ENCODE results near the gene THSD4. TPM values are rescaled to one million over a fixed set of nuclear protein-coding genes. Genes with fewer than 3 reads are reported as not detected.
A peak's percentile ranks its signal among the peaks of the same experiment; 100 is the strongest.

Gene THSD4
- total and polyA plus RNA-seq, 2 of the 4 experiments (the other 2 are of a cell fraction) = 25.5 to 31.1 TPM

DNA sequence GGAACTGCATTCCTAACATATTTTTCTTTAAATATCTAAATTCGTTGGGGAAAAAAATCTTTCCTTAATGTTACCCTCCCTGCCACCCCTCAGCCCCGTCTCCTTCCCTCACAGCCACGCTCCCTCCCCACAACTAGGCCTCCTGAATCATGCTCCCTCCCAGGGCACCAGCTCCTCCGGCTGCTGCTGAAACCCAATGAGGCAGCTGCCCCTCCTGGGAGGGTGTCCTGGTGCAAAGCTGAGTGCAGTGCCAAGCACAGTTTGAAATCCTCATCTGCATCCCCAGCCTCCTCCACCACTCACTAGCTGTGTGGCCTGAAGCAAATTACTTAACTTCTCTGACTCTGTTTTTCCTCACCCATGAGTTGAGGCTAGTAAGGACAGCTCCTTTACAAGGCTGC lies 692.4 kb downstream of the THSD4 start:
- no peaks in the 10 kb centered on the region for H3K79me1 ChIP-seq (ENCODE audit: low read depth in 1 of 2, low read length in 2 of 2)
- H4K91ac ChIP-seq (ENCODE audit: insufficient read depth, low read depth, low read length) = 0 out of 2 replicates have a peak overlapping the region, but pooled peaks have one; percentile 2
- no TSS peak for BruUV-seq (replicated peaks)
- no peak overlapping the region for H3K4me2 ChIP-seq (ENCODE audit: low read depth, low read length)
- no peak overlapping the region for H3K56ac ChIP-seq (ENCODE audit: extremely low read depth, insufficient read depth, low read length)
- no peak overlapping the region for H3K18ac ChIP-seq (ENCODE audit: low read depth, low read length)
- H4K5ac ChIP-seq (ENCODE audit: low read depth, low read length) = no peak overlapping the region
- no peak overlapping the region for H3K4me3 ChIP-seq (ENCODE audit: insufficient read depth, low read depth, low read length)
- H4K20me1 ChIP-seq (ENCODE audit: insufficient read depth, low read length) = no peaks in the 10 kb centered on the region
- TF ChIP-seq POLR2A (IDR thresholded peaks at IDR 0.05; ENCODE audit: low read depth, low read length) (no peak), NFE2L2 (IDR thresholded peaks at IDR 0.05; ENCODE audit: low read depth, low read length) (no peak), RCOR1 (IDR thresholded peaks at IDR 0.05; ENCODE audit: insufficient replicate concordance, low read length) (no peak), SMC3 (IDR thresholded peaks at IDR 0.05; ENCODE audit: low read depth, low read length) (no peak), FOS (IDR thresholded peaks at IDR 0.05; ENCODE audit: low read depth, low read length) (no peak), MAZ (IDR thresholded peaks at IDR 0.05; ENCODE audit: borderline replicate concordance, low read depth, low read length) (no peak; the same call in 1 of the 2 replicates), BHLHE40 (IDR thresholded peaks at IDR 0.05; ENCODE audit: low read depth, low read length) (no peak), RAD21 (IDR thresholded peaks at IDR 0.05; ENCODE audit: low read length) (no peak), CTCF (conservative IDR thresholded peaks at IDR 0.05; ENCODE audit: low read depth, low read length) (no peak), MXI1 (IDR thresholded peaks at IDR 0.05; ENCODE audit: borderline replicate concordance, low read depth, low read length) (no peak), CEBPB (IDR thresholded peaks at IDR 0.05; ENCODE audit: low read depth, low read length) (no peak), RFX5 (IDR thresholded peaks at IDR 0.05; ENCODE audit: low read depth, low read length) (no peak)
- no peaks in the 10 kb centered on the region for H3K36me3 ChIP-seq (ENCODE audit: control insufficient read depth, insufficient read depth, low read length)
- CTCF ChIA-PET = interaction anchor here (1.6 kb wide), 1 partner anchor 55 kb away, joined by 5 read pairs; no protein-coding TSS in a partner anchor
- DNase-seq (peak; percentile 33), ATAC-seq (ENCODE audit: low read depth) (peak; percentile 54)
- no peak overlapping the region for H3K9ac ChIP-seq (ENCODE audit: low read depth, low read length)
- no peak overlapping the region for H3K27ac ChIP-seq (ENCODE audit: insufficient read depth, low read length)
- H2BK5ac ChIP-seq (ENCODE audit: low read depth, low read length, poor library complexity, severe bottlenecking) = no peak overlapping the region
- H2AFZ ChIP-seq (replicated peaks; ENCODE audit: low read length, poor library complexity) = peak overlapping the region; percentile 68
- POLR2A ChIA-PET (ENCODE audit: unreplicated experiment) = no interaction called here
- no peak overlapping the region for H2AK9ac ChIP-seq (replicated peaks; ENCODE audit: low read depth, low read length, poor library complexity)
- H3K4me1 ChIP-seq (ENCODE audit: control insufficient read depth, insufficient read depth, low read length) = peaks cover 15% of the 10 kb centered on the region
- H3K27me3 ChIP-seq (ENCODE audit: control insufficient read depth, insufficient read depth, low read length) = no peaks in the 10 kb centered on the region
- no peak overlapping the region for H3K14ac ChIP-seq (replicated peaks; ENCODE audit: low read depth, low read length)
- 0 out of 2 replicates have a peak overlapping the region, but pooled peaks have one; percentile 1 for H3K23ac ChIP-seq (ENCODE audit: low read depth, low read length)
- in situ Hi-C loops (cut with MboI; ENCODE audit: low sequenced_read_pairs) = loop anchor here (5.0 to 10.0 kb wide), 3 partner anchors 360 to 833 kb away; no protein-coding TSS in a partner anchor
- H2BK120ac ChIP-seq (ENCODE audit: low read depth, low read length) = no peak overlapping the region
- H2BK15ac ChIP-seq (ENCODE audit: low read depth, low read length) = no peak overlapping the region
- intact Hi-C loops (cut with micrococcal nuclease) = loop anchor here (10.0 kb wide), 1 partner anchor 913 kb away; the partner anchor contains the start of genes LRRC49 and THAP10
- no peak overlapping the region for H3K4ac ChIP-seq (ENCODE audit: low read depth, low read length)
- dilution Hi-C loops (cut with HindIII; ENCODE audit: low sequenced_read_pairs, unreplicated experiment) = no loop called here
- WGBS, 2 experiments (ENCODE audit: extremely low coverage in 2 of 2, insufficient read length in 1 of 2) = 50% methylated on average over 2 of the region's 4 CpGs; no CpG with 5 or more reads in 1 of the 2 experiments
- H2AK5ac ChIP-seq (ENCODE audit: low read depth, low read length) = no peak overlapping the region
- H3K9me1 ChIP-seq (ENCODE audit: insufficient read depth, low read length) = peaks cover 5% of the 10 kb centered on the region; the same call in 1 of the 2 replicates
- no peak overlapping the region for H2BK20ac ChIP-seq (ENCODE audit: low read depth, low read length)
- no peak overlapping the region; a peak in 1 of 4 replicates for H4K8ac ChIP-seq (ENCODE audit: low read depth in 2 of 2, low read length in 2 of 2)
- H3K9me3 ChIP-seq (ENCODE audit: control insufficient read depth, insufficient read depth, low read length) = no peaks in the 10 kb centered on the region

All from IMR-90 (cell line).